GM21737 (cell line): Measurements from ENCODE around the gene TTC1.
A peak's percentile ranks its signal among the peaks of the same experiment; 100 is the strongest.

ENCODE experiments used
- ATAC-seq: cut with Tn5 transposase; IDR thresholded peaks from one replicate; pipeline ENCODE4 v1.9.1; 2021; ENCODE audit warnings: mild to moderate bottlenecking, moderate library complexity; ENCODE audit not compliant: unreplicated experiment

TTC1 gene

DNA sequence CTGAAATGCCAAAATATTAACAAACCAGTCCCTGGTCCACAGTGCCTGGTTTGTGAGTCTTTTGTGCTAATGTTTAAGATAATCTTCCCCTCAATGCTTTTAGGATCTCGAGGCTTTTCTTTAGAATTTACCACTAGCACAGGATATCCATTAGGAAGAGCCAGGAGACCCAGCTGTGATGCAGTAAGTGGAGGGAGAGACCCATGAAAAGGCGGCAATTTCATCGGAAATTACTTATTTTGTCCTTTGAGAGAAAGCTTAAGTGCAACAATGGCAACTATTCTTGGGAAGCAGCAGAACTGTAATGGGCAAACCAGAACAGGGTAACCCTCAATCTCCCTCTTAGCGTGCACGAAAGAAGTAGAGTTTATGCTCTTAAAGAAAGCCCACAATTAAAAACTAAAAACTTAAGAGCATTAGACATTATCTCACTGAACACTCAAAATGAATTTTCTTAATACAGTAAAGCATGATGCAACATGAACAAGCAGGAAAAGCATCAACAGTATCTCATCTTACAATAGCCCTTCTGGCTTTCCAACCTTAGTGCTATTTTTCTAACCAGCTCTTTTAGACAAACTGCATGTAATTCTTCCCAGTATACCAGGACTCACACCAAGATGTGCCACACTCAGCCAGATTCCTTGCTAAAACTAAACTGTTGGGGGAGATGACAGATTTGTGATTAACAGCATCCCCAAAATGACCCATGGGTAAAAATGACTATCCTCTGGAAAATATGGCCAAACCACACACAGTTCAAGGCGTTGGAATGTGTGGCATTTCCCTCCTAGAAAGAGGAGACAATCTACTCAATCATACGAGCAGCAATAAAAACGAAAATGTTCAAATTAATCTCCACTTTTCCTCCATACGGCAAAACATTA, 73.9 kb downstream of the TTC1 start:
- ATAC-seq: no peak

DNA sequence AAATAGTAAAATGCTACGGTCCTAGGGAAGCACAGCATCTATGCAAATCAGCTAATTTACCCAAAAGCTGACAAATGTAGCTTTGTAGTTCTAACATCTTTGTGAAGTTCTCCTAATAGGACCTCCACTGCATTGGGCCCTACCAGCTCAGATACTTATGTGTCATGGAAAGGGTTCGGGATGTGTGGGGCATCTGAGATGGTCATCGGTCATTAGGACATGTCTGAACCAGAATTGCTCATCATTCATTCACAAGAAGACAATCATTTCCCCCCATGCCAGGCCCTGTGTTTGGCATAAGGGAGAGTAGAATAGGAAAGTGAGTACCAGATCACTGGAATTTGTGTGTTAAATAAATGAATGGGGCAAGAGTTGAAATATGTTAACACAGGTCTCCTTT, 74.6 kb downstream of the TTC1 start:
- no peak for ATAC-seq

DNA sequence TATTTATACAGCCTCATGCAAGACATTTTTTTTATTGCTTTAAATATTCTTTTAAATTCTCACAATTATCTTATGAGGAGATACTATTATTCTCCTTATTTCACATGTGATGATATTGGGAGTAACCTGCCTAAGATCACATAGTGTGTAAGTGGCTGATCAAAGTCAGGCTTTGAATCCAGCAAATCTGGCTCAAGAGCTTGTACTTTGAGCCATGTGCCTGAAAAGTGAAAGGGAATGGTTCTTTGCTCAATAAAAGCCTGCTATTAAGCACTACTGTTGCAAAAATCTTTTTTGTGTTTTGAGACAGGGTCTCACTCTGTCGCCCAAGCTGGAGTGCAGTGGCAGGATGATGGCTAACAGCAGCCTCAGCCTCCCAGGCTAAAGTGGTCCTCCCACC, 75.2 kb downstream of the TTC1 start:
- no peak for ATAC-seq

DNA sequence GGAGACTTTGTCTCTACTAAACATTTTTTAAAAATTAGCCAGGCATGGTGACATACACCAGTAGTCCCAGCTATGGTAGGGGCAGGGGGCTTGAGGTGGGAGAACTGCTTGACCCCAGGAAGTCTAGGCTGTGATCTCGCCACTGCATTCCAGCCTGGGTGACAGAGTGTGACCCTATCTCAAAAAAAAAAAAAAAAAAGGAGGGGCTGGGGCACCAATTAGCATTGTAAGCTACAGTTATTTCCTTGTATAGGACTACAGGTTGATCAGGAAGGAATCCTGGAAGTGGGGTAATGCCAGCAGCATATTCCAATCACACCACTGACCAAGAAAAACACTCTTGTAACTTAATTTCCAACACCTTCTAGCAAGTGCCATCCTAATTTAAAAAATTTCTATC, 78.3 kb downstream of the TTC1 start:
- no peak for ATAC-seq

- no peak for ATAC-seq
Observed at GRCh38 chr5:160088805-160089204, 79.9 kb downstream of the TTC1 start.

DNA sequence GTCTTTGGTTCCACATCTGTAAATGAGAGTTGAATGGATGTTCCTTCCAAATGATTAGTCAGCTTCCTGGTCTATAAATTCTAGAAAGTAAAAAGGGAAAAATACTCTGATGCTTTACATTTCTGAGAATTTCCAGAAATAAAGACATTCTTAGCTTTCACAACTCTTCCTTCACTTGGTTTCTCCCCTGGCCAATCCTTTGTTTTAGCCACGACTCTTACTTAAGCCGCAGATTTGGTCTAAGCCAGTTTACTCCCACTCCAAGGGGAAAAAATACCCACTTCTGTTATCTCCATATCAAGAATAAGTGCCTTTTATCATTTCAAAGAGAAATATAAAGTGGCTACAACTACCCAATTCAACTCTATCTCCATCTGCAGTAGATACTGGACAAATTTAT, 80.6 kb downstream of the TTC1 start:
- ATAC-seq: no peak

DNA sequence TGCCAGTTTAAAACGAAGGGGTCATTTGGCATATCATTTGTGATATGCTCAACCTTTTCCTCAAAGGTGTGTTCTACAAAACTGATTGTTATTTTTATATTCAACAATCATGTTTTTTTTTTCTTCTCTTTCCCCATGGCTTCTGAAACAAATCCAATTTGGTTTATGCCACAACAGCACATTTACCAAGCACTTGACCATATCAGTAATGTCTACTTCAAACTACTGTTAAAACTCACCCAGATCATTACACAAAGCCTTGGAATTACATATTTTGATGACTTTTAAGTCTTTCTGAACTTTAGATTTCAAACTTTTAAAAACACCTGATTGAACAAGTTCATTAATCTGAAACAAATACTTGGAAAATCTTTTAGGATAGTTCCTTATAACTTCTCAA, 81.1 kb downstream of the TTC1 start:
- no peak for ATAC-seq

DNA sequence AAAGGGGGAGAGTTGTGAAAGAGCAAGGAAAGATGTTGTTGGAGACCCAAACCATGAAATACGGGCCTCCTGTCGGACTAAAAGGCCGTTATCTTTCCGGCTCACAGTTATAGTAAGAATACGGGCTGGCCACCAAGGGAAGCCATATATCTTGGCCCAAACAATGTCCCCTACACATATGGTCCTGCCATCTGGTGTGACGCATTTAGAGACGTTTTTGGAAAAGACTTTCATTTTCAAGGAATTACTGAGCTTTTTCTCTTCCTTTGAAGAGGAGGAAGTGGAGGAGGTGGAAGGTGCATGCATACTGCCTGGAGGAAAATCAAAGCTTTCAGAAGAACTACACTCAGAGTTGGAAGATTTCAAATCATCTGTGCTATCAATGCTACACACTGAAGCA, 83.6 kb downstream of the TTC1 start:
- no peak for ATAC-seq

- peak; percentile 73 for ATAC-seq
Observed at GRCh38 chr5:160092960-160093707, 84.2 kb downstream of the TTC1 start.

DNA sequence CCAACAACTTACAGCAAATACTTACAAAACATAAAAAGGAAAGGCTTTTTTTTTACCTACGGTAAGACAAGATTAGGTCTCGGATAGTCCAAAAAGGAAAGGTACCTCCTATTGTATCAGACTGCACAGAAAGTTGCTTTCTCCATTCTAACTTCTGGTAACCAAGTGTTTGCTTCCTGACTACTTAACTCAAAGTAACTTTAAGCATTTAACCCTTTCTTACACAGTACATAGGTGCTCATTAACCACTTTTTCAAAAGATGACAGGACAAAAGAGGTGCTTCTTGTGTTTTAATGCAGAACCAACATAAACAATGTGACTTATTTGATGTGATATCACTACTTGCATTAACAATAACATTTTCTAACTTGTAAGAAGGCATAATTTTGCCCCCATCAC, 87.2 kb downstream of the TTC1 start:
- no peak for ATAC-seq

- ATAC-seq: no peak
Observed at GRCh38 chr5:160097991-160098390, 89.1 kb downstream of the TTC1 start.

DNA sequence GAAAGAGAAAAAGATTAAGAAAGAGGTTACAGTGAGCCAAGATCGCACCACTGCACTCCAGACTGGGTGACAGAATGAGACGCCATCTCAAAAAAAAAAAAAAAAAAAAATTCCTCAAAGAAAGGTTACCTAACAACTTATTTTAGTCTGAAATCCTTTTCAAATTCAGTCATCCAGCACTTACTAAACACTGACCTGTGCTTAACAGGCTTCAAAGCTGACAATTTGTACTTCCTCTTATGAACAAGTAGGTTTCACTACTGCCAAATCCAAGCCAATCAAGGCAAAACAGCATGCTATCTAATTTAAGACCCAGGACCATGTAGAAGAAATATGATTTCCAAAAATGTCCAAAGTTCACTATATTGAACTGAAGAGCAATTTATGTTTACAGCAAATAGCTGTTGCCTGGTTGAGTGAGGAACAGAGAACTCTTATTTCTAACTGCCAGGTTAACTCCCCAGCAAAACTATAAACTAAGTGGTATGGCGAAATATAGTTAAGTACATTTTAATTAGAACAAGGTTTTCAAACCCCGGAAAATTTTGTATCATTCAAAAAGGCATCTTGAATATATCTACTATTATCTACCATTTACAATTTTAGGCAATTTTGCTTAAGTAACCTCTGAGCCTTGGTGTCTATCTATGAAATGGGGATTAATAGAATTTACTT, 96.9 kb downstream of the TTC1 start:
- ATAC-seq: peak; percentile 80

GRCh38 chr5:160108124-160108523, 99.2 kb downstream of the TTC1 start:
- no peak for ATAC-seq
